ENCODE measurements around the gene SH2D4B. TPM values are rescaled to one million over a fixed set of nuclear protein-coding genes. Genes with fewer than 3 reads are reported as not detected.

SH2D4B gene
- total and polyA plus RNA-seq, 10 of the 15 experiments (the other 5 are each of a cell fraction or from before 2014, with no cell fraction given): 0.04 to 0.21 (median 0.13) TPM; not detected in 5

GRCh38 chr10:80555415-80555814 is 17.7 kb downstream of the SH2D4B start:
- ATAC-seq: no peak
- Histone ChIP-seq H3K9ac (ENCODE audit: control insufficient read depth, insufficient read depth, low read length) (no peak overlapping the region), H3K4me1 (ENCODE audit: control insufficient read depth, insufficient read depth, low read length) (no peaks in the 10 kb centered on the region), H4K20me1 (ENCODE audit: control insufficient read depth, insufficient read depth) (no peaks in the 10 kb centered on the region), H2AFZ (ENCODE audit: control insufficient read depth, low read depth, low read length) (no peak overlapping the region), H3K4me2 (ENCODE audit: control insufficient read depth, insufficient read depth) (no peak overlapping the region), H3K4me3 (no peak overlapping the region), H3K79me2 (ENCODE audit: control insufficient read depth, insufficient read depth, low read length) (no peaks in the 10 kb centered on the region), H3K9me3 (replicated peaks; ENCODE audit: control insufficient read depth, insufficient read depth, low read length) (no peaks in the 10 kb centered on the region), H3K27ac (ENCODE audit: control insufficient read depth, insufficient read depth) (no peak overlapping the region), H3K27me3 (replicated peaks in 1 of 2; ENCODE audit: control insufficient read depth in 2 of 2, insufficient read depth in 2 of 2, low read length in 1 of 2) (no peaks in the 10 kb centered on the region; a peak in 1 of 4 replicates), H3K36me3 (ENCODE audit: control insufficient read depth in 2 of 2, insufficient read depth in 2 of 2, low read length in 1 of 2) (no peaks in the 10 kb centered on the region)
- TF ChIP-seq PBX3 (IDR thresholded peaks at IDR 0.05; ENCODE audit: insufficient replicate concordance, low read depth, low read length) (no peak), DPF2 (IDR thresholded peaks at IDR 0.05) (no peak), SIX5 (IDR thresholded peaks at IDR 0.05; ENCODE audit: low read depth, low read length, severe bottlenecking) (no peak), NFYB (IDR thresholded peaks at IDR 0.05; ENCODE audit: insufficient read depth, low read depth, low read length) (no peak), KAT2A (conservative IDR thresholded peaks at IDR 0.05; ENCODE audit: control insufficient read depth, low read depth, low read length) (no peak), RAD21 (IDR thresholded peaks at IDR 0.05; ENCODE audit: insufficient read depth, low read depth, low read length) (no peak), ZNF24 (IDR thresholded peaks at IDR 0.05) (no peak), SIN3A (IDR thresholded peaks at IDR 0.05; ENCODE audit: low read depth, low read length) (no peak), RELB (IDR thresholded peaks at IDR 0.05; ENCODE audit: low read depth) (no peak), ZNF592 (IDR thresholded peaks at IDR 0.05) (no peak), EGR1 (IDR thresholded peaks at IDR 0.05; ENCODE audit: borderline replicate concordance in 1 of 2, low read depth in 2 of 2, low read length in 2 of 2) (no peak), ZNF384 (IDR thresholded peaks at IDR 0.05; ENCODE audit: borderline replicate concordance, low read depth, low read length) (no peak)
- no TSS peak for BruUV-seq (replicated peaks)
- ChIA-PET POLR2A (interaction anchor here (1.0 to 1.5 kb wide), 3 partner anchors 9 to 31 kb away, joined by 3 read pairs; no protein-coding TSS in a partner anchor), SMC1A (ENCODE audit: uncharacterized antibody, unreplicated experiment) (interaction anchor here (0.5 to 1.9 kb wide), 3 partner anchors 42 to 129 kb away, joined by 4 read pairs; no protein-coding TSS in a partner anchor), RAD21 (ENCODE audit: unreplicated experiment) (interaction anchor here (1.4 kb wide), 1 partner anchor 14 kb away, joined by 4 read pairs; no protein-coding TSS in a partner anchor), CTCF (interaction anchor here (0.7 to 1.9 kb wide), 3 partner anchors 8 to 111 kb away, joined by 3 to 4 read pairs (median 4); no protein-coding TSS in a partner anchor)
- no peak for FAIRE-seq
- DNase-seq (ENCODE audit: low read depth, low spot score): no peak
- 22% methylated on average over 5 of the region's 5 CpGs for WGBS (ENCODE audit: insufficient coverage, insufficient replicate concordance, low lambda C conversion rate, missing lambda C conversion rate)
- intact Hi-C loops (cut with micrococcal nuclease; ENCODE audit: unreplicated experiment) (no loop called here), in situ Hi-C loops (cut with MboI) (no loop called here)
